ENCODE results near the gene RCCD1. TPM values are rescaled to one million over a fixed set of nuclear protein-coding genes. Genes with fewer than 3 reads are reported as not detected.

Gene RCCD1
- total and polyA plus RNA-seq, 4 donors, result 3.6 to 13.3 (median 4.3) TPM

GRCh38 chr15:90987561-90988141, 33.0 kb downstream of the RCCD1 start (continued):
- no peak for TF ChIP-seq REST (IDR thresholded peaks at IDR 0.05)
- no peak for TF ChIP-seq EGR1 (IDR thresholded peaks at IDR 0.05; ENCODE audit: low read depth in 2 of 2)
- TF ChIP-seq, protein P1, sequence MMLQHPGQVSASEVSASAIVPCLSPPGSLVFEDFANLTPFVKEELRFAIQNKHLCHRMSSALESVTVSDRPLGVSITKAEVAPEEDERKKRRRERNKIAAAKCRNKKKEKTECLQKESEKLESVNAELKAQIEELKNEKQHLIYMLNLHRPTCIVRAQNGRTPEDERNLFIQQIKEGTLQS (IDR thresholded peaks at IDR 0.05), result no peak

- H3K4me3 ChIP-seq (ENCODE audit: low read depth in 1 of 3, low read length in 3 of 3), result no peak overlapping the region
- H3K9ac ChIP-seq (ENCODE audit: low read depth in 1 of 2, low read length in 2 of 2), result no peak overlapping the region
Observed at GRCh38 chr15:90988296-90988695, 33.6 kb downstream of the RCCD1 start.

More at GRCh38 chr15:90988296-90988695, 33.6 kb downstream of the RCCD1 start:
- Histone ChIP-seq H3K4me1 (ENCODE audit: control insufficient read depth in 4 of 4, insufficient read depth in 4 of 4, low read length in 3 of 4) (no peaks in the 10 kb centered on the region), H3K36me3 (ENCODE audit: control insufficient read depth in 4 of 4, insufficient read depth in 3 of 4, low read depth in 1 of 4, low read length in 3 of 4) (no peaks in the 10 kb centered on the region), H3K27ac (ENCODE audit: low read depth in 1 of 2, low read length in 2 of 2) (no peak overlapping the region), H3K9me3 (ENCODE audit: control insufficient read depth in 4 of 4, low read length in 3 of 4) (no peaks in the 10 kb centered on the region), H3K27me3 (ENCODE audit: control insufficient read depth in 4 of 4, insufficient read depth in 4 of 4, low read length in 3 of 4) (no peaks in the 10 kb centered on the region)
- 71% methylated on average over 6 of the region's 6 CpGs for WGBS
- no peak for TF ChIP-seq RAD21 (IDR thresholded peaks at IDR 0.05)
- TF ChIP-seq HNF4G (IDR thresholded peaks at IDR 0.05), result no peak
- TF ChIP-seq YY1 (IDR thresholded peaks at IDR 0.05), result no peak
- TF ChIP-seq REST (IDR thresholded peaks at IDR 0.05), result no peak
- TF ChIP-seq, protein P2, sequence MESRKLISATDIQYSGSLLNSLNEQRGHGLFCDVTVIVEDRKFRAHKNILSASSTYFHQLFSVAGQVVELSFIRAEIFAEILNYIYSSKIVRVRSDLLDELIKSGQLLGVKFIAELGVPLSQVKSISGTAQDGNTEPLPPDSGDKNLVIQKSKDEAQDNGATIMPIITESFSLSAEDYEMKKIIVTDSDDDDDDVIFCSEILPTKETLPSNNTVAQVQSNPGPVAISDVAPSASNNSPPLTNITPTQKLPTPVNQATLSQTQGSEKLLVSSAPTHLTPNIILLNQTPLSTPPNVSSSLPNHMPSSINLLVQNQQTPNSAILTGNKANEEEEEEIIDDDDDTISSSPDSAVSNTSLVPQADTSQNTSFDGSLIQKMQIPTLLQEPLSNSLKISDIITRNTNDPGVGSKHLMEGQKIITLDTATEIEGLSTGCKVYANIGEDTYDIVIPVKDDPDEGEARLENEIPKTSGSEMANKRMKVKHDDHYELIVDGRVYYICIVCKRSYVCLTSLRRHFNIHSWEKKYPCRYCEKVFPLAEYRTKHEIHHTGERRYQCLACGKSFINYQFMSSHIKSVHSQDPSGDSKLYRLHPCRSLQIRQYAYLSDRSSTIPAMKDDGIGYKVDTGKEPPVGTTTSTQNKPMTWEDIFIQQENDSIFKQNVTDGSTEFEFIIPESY (IDR thresholded peaks at IDR 0.05), result no peak
- TF ChIP-seq EGR1 (IDR thresholded peaks at IDR 0.05; ENCODE audit: low read depth in 2 of 2), result no peak
- TF ChIP-seq HNF4A (conservative IDR thresholded peaks at IDR 0.05), result no peak
- no peak for TF ChIP-seq CTCF (IDR thresholded peaks at IDR 0.05; ENCODE audit: low read depth, low read length, missing input control)
- TF ChIP-seq FOXA2 (IDR thresholded peaks at IDR 0.05), result no peak
- no peak for TF ChIP-seq MAX (IDR thresholded peaks at IDR 0.05)
- no peak for TF ChIP-seq TAF1 (conservative IDR thresholded peaks at IDR 0.05)
- TF ChIP-seq GABPA (IDR thresholded peaks at IDR 0.05 in 1 of 2, conservative IDR thresholded peaks at IDR 0.05 in 1 of 2), result no peak
- TF ChIP-seq FOXA1 (IDR thresholded peaks at IDR 0.05), result no peak
- no peak for TF ChIP-seq SP1 (IDR thresholded peaks at IDR 0.05)
- no peak for TF ChIP-seq NR2F2 (IDR thresholded peaks at IDR 0.05)
- no peak for TF ChIP-seq JUND (IDR thresholded peaks at IDR 0.05)
- TF ChIP-seq RXRA (IDR thresholded peaks at IDR 0.05), result no peak
- TF ChIP-seq, protein P1 (IDR thresholded peaks at IDR 0.05), result no peak
- DNase-seq (ENCODE audit: low spot score), result no peak
